ENCODE measurements around the gene UBAC2.
A peak's percentile ranks its signal among the peaks of the same experiment; 100 is the strongest.

UBAC2 gene

DNA sequence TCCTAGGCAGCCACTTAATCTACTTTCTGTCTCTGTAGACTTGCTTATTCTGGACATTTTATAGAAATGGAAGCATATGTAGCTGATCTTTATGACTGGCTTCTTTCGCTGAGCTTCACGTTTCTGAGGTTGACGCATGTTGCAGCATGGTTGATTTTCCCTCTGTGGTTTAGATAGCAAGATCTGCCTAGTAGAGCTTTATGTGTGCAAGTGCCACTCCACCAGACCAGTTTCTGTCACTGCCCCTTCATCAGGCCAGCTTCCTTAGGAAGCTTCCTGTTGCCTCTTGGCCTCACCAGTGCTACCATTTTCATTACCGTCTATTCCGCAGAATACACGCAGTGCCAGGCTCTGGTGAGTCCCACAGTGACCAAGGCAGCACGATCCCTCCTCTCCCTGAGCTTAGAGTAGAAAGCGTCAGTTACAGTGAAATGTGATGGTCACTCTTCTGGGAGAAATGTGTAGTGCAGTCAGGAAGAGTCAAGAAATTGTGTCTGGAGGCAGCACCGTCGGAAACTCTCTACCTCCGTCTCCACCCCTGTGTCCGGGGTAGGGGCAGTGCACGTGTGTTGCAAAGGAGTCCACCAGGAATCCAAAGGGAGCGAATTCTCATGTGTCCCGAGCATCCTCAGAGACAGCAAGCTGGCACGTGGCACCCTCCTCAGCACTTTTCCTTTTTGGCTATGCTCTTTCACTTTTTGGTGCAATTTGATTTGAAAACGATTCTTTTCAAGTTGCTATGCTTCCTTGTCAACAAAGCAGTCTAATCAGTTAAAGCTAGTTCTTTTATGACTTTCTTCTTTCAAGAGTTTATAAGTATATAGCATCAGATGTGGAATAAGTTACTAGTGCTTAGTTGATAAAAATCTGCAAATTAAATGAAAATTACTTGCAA lies 151.9 kb downstream of the UBAC2 start:
- Mint-ChIP-seq H3K27ac (peak overlapping the region; percentile 93), H3K4me1 (ENCODE audit: low read depth) (peaks cover 90% of the 10 kb centered on the region), H3K36me3 (peaks cover 36% of the 10 kb centered on the region), H3K9me3 (ENCODE audit: low read depth) (no peaks in the 10 kb centered on the region), H3K4me3 (peak overlapping the region; percentile 74), H3K27me3 (no peaks in the 10 kb centered on the region)

DNA sequence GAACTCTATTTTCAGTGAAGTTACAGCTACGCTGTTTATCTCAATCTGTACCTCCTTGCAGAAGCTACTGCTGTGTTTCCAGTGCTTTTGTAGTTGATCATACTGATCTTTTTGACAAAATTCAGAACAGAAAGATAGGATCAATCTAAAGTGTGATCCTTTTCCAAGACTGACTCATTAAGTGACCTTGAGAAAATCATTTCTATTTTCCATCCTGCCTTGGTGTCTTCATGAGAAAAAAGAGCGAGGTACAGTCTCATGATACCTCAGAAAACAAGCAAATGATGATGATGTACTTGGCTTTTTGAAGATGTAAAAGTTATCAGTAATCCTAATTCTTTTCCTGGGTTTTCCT lies 152.6 kb downstream of the UBAC2 start:
- H3K27ac Mint-ChIP-seq, result peak overlapping the region; percentile 93

DNA sequence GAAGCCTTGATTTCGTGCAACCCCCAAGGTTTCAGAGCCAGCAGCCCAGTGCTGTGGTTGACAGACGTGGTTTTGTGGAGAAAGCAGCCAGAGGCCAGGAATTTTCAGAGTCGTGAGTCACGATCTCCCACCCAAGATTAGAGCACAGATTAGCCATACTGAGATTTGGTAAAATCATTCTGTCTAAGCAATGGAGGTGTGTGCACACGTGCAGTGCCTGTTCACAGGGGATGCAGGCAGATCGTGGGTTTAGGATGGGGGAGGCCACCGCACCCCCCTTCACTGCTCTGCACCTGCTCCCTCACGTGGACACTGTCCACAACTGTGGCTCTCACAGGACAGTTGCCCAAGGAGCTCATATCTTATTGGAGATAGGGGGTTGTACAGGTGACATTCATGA lies 153.2 kb downstream of the UBAC2 start:
- Mint-ChIP-seq H3K27ac (peak overlapping the region; percentile 93), H3K4me3 (peak overlapping the region; percentile 74), H3K36me3 (peaks cover 38% of the 10 kb centered on the region), H3K9me3 (ENCODE audit: low read depth) (no peaks in the 10 kb centered on the region), H3K4me1 (ENCODE audit: low read depth) (peaks cover 93% of the 10 kb centered on the region), H3K27me3 (no peaks in the 10 kb centered on the region)

More for the DNA sequence above, 152.6 kb downstream of the UBAC2 start:
- Mint-ChIP-seq H3K9me3 (ENCODE audit: low read depth) (no peaks in the 10 kb centered on the region), H3K27me3 (no peaks in the 10 kb centered on the region), H3K36me3 (peaks cover 35% of the 10 kb centered on the region), H3K4me1 (ENCODE audit: low read depth) (peaks cover 90% of the 10 kb centered on the region), H3K4me3 (peak overlapping the region; percentile 74)

DNA sequence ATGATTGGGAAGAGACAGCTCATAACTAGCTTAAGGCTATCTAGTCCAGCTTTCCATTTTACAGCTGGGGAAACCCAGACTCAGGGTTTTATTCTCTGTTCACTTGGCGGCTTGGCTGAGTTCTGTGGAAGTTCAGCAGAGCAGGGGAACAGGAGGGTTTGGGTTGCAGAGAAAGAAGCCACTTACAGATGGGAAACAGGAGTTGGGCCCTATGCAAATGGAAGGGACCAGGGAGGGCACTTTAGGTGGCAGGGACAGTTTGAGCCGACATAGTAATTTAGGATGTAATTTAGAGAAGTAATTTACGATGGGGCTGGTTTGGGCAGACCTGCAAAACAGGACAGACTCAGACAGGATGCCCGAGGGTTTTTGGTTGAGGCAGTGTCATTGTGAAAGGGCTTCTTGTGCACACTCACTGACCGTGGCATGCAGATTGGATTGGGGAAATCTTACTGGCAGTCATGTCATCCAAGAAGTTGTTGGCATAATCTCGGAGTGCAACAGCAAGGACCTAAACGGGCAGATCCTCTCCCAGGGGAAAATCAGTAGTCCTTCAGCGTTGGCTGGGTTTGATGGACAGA lies 153.8 kb downstream of the UBAC2 start:
- Mint-ChIP-seq H3K27ac (peak overlapping the region; percentile 93), H3K4me3 (peak overlapping the region; percentile 74), H3K36me3 (peaks cover 41% of the 10 kb centered on the region), H3K4me1 (ENCODE audit: low read depth) (peaks cover 95% of the 10 kb centered on the region), H3K9me3 (ENCODE audit: low read depth) (no peaks in the 10 kb centered on the region), H3K27me3 (no peaks in the 10 kb centered on the region)

DNA sequence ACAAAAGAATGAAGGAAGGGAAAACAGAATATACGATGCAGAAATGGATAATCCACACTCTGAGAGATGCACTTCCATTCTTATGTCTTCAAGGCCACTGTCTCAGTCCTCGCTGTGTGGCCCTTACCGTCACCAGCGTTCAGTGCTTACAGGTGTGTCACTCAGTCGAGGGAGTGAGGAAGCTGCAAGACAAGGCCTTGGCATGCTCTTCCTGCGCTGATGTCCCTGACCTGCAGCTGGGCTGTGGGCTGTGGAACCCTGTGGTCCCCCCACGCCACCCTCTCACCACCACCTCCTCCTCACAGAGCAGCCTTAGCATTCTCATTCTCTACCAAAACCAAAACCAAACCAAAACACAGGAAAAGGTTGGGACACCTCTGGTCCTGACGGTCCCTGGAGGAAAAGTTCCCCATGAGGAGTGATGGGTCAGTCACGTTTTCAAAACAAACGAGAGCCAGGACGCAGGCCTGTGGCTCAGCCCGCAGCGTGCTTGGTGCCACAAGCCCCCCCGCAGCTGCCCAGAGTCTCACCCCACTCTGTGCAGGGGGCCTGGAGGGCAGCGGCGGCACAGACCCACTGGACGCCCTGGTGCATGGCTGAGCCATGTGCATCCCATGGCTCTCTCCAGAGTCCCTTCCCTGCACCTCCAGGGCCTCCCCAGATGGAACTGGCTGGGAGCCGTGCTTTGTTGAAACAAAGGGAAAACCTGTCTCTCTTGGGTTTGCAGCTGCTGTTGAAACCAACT lies 154.8 kb downstream of the UBAC2 start:
- Mint-ChIP-seq H3K36me3 (peaks cover 45% of the 10 kb centered on the region), H3K27ac (peak overlapping the region; percentile 95)

DNA sequence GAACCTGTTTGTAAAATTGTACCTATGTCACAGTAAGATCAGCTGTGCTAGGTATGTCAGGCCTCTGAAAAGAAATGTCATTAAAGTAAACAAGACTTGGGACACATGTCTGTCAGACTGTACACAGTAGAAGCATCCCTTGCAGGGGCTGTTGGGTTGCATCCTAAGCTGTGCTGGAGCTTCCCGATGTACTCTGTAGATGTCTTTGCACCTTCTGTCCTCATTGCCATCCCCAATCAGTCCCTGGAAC lies 155.3 kb downstream of the UBAC2 start:
- Mint-ChIP-seq H3K4me3 (peak overlapping the region; percentile 78), H3K27me3 (no peaks in the 10 kb centered on the region), H3K27ac (peak overlapping the region; percentile 95), H3K36me3 (peaks cover 49% of the 10 kb centered on the region), H3K4me1 (ENCODE audit: low read depth) (peaks cover 97% of the 10 kb centered on the region), H3K9me3 (ENCODE audit: low read depth) (no peaks in the 10 kb centered on the region)

More for the DNA sequence above, 154.8 kb downstream of the UBAC2 start:
- H3K4me3 Mint-ChIP-seq, result peak overlapping the region; percentile 78
- no peaks in the 10 kb centered on the region for H3K27me3 Mint-ChIP-seq
- no peaks in the 10 kb centered on the region for H3K9me3 Mint-ChIP-seq (ENCODE audit: low read depth)
- peaks cover 97% of the 10 kb centered on the region for H3K4me1 Mint-ChIP-seq (ENCODE audit: low read depth)

DNA sequence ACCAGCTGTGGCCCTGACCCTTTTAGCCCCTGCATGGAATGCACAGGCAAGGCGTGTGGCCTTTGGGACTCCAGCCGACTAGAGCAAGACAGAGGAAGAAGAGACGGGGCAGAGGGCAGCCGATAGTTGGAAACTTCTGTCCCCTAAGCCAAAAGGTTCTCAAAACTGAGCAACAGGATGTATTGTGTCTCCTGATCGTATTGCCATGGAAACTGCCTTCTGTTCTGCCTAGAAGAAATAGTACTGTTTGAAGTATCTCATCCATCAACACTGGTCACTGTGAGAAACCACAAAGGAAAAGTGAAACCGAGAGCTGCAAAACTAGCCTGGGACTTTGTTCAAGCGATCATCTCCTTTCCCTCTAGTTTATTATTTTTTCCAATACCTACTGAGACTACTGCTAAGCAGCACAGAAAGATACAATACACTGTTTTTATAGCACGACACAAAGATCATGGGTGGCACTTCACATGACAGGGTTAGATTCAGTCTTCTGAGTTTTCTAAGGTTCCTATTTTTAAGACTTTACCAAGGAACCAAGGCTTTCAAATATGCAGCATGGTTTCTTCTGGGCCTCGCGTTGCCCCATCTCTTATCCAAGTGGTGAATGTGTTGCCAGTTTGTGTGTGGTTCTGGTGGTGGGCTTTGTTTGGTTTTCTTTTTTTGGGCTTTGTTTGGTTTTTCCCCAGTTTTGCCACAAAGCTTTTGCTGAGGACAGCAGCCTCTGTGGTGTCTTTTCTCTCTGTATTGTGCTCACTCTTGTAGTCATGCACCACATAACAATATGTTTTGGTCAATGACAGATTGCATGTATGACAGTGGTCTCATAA lies 155.8 kb downstream of the UBAC2 start:
- H3K9me3 Mint-ChIP-seq (ENCODE audit: low read depth), result no peaks in the 10 kb centered on the region
- peak overlapping the region; percentile 95 for H3K27ac Mint-ChIP-seq
- no peaks in the 10 kb centered on the region for H3K27me3 Mint-ChIP-seq
- peaks cover 49% of the 10 kb centered on the region for H3K36me3 Mint-ChIP-seq
- H3K4me1 Mint-ChIP-seq (ENCODE audit: low read depth), result peaks cover 97% of the 10 kb centered on the region
- peak overlapping the region; percentile 78 for H3K4me3 Mint-ChIP-seq

DNA sequence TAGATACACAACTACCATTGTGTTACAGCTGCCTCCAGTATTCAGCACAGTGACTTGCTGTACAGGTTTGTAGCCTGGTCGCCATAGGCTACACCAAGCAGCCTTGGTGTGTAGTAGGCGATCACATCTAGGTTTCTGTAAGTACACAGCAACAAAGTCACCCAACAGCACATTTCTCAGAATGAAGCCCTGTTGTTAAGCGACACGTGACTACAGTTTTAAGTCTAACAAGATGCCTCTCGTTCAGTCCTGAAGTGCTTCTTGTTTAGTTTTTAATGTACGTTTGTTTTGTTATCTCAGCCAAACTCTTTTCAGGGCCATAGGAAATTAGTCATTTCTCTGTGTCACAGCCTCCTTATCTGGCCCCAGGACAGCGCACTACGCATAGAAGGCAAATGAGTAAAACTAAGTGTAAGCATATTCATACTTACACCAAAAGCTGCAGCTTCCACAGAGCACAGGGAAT lies 156.5 kb downstream of the UBAC2 start:
- Mint-ChIP-seq H3K4me1 (ENCODE audit: low read depth) (peaks cover 95% of the 10 kb centered on the region), H3K27me3 (no peaks in the 10 kb centered on the region), H3K9me3 (ENCODE audit: low read depth) (no peaks in the 10 kb centered on the region), H3K36me3 (peaks cover 50% of the 10 kb centered on the region), H3K27ac (peak overlapping the region; percentile 95), H3K4me3 (peak overlapping the region; percentile 78)

DNA sequence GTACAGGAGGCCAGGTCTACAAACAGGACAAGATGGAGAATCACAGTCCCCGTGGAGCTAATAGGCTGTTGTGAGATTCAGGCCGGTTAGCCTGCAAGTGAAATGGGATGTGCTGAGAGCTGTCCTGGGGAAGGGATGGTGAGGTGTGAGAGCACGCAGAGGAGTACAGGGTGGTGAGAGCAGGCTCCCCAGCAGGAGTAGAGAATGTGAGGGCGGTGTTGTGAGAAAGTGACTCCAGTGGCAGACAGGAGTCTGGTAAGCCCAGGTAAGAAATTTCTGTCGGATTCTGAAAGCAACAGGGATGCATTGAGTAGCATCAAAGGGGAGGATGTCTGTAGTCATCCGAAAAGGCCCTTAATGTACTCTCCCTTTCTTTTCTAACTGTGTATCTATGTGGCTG lies 157.3 kb downstream of the UBAC2 start:
- Mint-ChIP-seq H3K27ac (peak overlapping the region; percentile 95), H3K36me3 (peaks cover 48% of the 10 kb centered on the region), H3K27me3 (no peaks in the 10 kb centered on the region), H3K4me3 (peak overlapping the region; percentile 78), H3K4me1 (ENCODE audit: low read depth) (peaks cover 95% of the 10 kb centered on the region), H3K9me3 (ENCODE audit: low read depth) (no peaks in the 10 kb centered on the region)

DNA sequence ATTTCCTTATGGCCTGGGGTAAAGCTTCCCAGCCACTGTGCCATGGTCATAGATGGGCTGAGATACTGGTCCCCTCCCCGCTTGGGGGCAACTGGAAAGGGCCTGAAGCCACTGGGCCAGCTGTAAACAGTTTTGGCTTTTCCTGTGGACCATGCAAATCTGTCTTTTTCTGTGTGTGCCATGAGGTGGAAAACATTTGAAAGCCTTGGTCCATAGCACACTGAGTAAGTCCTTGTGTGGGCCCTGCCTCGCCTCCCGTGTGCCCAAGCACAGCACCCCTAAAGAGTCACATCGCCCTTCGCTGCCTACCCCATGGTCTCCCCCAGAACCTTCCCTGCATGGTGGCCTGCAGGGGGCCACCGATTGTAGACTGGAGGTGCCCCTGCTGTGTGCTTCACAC lies 158.9 kb downstream of the UBAC2 start:
- Mint-ChIP-seq H3K4me1 (ENCODE audit: low read depth) (peaks cover 94% of the 10 kb centered on the region), H3K36me3 (peaks cover 45% of the 10 kb centered on the region), H3K9me3 (ENCODE audit: low read depth) (no peaks in the 10 kb centered on the region), H3K27ac (peak overlapping the region; percentile 95), H3K27me3 (no peaks in the 10 kb centered on the region), H3K4me3 (peak overlapping the region; percentile 40)

DNA sequence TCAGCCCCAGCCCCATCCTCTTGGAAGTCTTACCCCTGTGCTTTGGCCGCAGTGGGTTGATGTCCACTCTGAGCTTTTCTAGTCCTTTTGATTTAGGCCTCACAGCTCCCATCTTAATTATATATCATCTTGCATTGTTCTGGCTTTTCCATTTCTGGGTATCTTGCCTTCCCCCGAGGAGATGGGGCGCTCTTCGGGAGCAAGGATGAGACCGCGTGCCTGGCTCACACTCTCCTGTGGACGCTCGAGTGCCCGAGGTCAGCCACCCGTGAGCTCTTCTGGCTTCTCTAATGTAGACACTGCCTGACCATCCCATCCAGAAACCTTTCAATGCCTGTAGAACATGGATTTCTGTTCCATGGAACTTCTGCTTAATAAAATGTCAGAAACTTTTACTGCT lies 160.0 kb downstream of the UBAC2 start:
- H3K27me3 Mint-ChIP-seq, result no peaks in the 10 kb centered on the region
- peaks cover 42% of the 10 kb centered on the region for H3K36me3 Mint-ChIP-seq
- H3K9me3 Mint-ChIP-seq (ENCODE audit: low read depth), result no peaks in the 10 kb centered on the region
- peak overlapping the region; percentile 92 for H3K27ac Mint-ChIP-seq
- H3K4me1 Mint-ChIP-seq (ENCODE audit: low read depth), result peaks cover 95% of the 10 kb centered on the region
- peak overlapping the region; percentile 31 for H3K4me3 Mint-ChIP-seq

DNA sequence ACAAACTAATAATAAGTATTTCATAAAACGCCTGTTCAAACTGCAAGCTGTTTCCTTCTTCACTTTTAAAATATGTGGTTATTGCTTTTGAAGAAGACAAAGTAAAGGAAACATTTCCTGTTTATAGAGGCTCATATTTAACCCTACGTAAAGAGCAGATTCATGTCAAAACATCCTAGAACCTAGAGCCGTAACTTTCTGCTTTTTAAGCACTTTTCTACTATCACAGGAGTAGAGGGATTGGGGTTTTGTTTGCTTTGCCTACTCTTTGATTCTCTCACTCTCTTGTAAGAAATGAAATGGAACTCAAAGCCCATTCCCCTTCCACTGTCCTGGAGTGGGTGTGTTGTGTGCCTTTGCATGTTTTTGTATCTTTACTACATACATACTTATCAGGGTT lies 160.5 kb downstream of the UBAC2 start:
- Mint-ChIP-seq H3K36me3 (peaks cover 42% of the 10 kb centered on the region), H3K27me3 (no peaks in the 10 kb centered on the region), H3K9me3 (ENCODE audit: low read depth) (no peaks in the 10 kb centered on the region), H3K4me1 (ENCODE audit: low read depth) (peaks cover 95% of the 10 kb centered on the region), H3K4me3 (peak overlapping the region; percentile 65), H3K27ac (peak overlapping the region; percentile 92)

DNA sequence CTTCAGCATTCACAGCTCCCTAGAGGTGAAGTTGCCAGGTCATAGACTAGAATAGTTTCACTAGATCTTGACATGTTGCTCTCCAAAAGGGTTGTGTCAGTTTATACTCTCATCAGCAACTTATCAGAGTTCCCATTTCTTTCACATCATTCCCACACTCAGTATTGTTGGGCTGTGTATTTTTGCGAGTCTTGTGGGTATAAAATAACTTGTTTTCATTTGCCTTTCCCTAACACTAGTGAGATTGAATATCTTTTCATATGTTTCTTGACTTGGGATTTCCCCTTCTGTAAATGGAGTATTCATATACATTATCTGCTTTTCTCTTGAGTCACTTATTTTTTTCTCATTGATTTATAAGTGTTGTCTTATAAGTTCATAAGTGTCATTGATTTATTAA lies 161.7 kb downstream of the UBAC2 start:
- H3K27ac Mint-ChIP-seq, result peak overlapping the region; percentile 59
- peaks cover 95% of the 10 kb centered on the region for H3K4me1 Mint-ChIP-seq (ENCODE audit: low read depth)

DNA sequence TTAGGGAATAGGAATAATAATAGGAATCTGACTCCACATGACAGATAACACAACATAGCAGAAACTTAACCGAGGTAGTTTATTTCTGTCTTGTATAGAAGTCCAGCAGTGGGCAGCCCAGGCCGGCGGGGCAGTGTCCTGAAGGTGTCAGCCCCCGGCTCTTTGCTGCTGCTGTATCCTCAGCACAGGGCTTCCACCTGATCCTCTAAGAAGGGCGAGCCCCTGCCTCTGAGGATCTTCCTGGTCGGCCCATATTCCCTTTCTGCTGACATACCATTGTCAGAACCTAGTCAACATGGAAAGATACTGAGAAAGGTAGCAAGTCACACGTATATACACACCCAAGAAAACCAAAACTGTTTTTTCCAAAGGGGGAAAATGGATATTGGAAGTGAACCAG lies 162.7 kb downstream of the UBAC2 start:
- Mint-ChIP-seq H3K27ac (peak overlapping the region; percentile 59), H3K4me1 (ENCODE audit: low read depth) (peaks cover 95% of the 10 kb centered on the region), H3K9me3 (ENCODE audit: low read depth) (no peaks in the 10 kb centered on the region), H3K4me3 (no peak overlapping the region), H3K27me3 (no peaks in the 10 kb centered on the region), H3K36me3 (peaks cover 39% of the 10 kb centered on the region)

More for the DNA sequence above, 161.7 kb downstream of the UBAC2 start:
- Mint-ChIP-seq H3K27me3 (no peaks in the 10 kb centered on the region), H3K4me3 (peak overlapping the region; percentile 40), H3K36me3 (peaks cover 35% of the 10 kb centered on the region), H3K9me3 (ENCODE audit: low read depth) (no peaks in the 10 kb centered on the region)
